Activated T-cell treated with anti-CD3 and anti-CD28 coated beads for 4 hours (primary cell): ENCODE data around the gene LTBP2.
A peak's percentile ranks its signal among the peaks of the same experiment; 100 is the strongest.

Source experiments
- DNase-seq: peaks from one replicate; pipeline ENCODE4 v3.0.0-alpha.2; 2020

LTBP2 gene

GRCh38 chr14:74637178-74637550 lies 25.1 kb upstream of the LTBP2 start:
- no peak for DNase-seq

- DNase-seq = no peak
These were observed 24.6 kb upstream of the LTBP2 start for GRCh38 chr14:74636424-74637177.

- no peak for DNase-seq
These were observed 23.8 kb upstream of the LTBP2 start for GRCh38 chr14:74635847-74636246.

GRCh38 chr14:74634964-74635363 lies 22.9 kb upstream of the LTBP2 start:
- DNase-seq = no peak

GRCh38 chr14:74634481-74634880 lies 22.4 kb upstream of the LTBP2 start:
- no peak for DNase-seq

- DNase-seq = no peak
These were observed 19.0 kb upstream of the LTBP2 start for GRCh38 chr14:74630881-74631690.

- no peak for DNase-seq
These were observed 16.4 kb upstream of the LTBP2 start for GRCh38 chr14:74628418-74628817.

- no peak for DNase-seq
These were observed 15.0 kb upstream of the LTBP2 start for GRCh38 chr14:74627076-74627475.

GRCh38 chr14:74622257-74622656 lies 10.2 kb upstream of the LTBP2 start:
- DNase-seq = no peak

- DNase-seq = no peak
These were observed 9.5 kb upstream of the LTBP2 start for GRCh38 chr14:74621556-74621955.

GRCh38 chr14:74620923-74621322 lies 8.9 kb upstream of the LTBP2 start:
- no peak for DNase-seq

GRCh38 chr14:74620497-74620921 lies 8.5 kb upstream of the LTBP2 start:
- no peak for DNase-seq

GRCh38 chr14:74619672-74620131 lies 7.7 kb upstream of the LTBP2 start:
- no peak for DNase-seq

GRCh38 chr14:74618078-74618952 lies 6.3 kb upstream of the LTBP2 start:
- DNase-seq = peak; percentile 41

- no peak for DNase-seq
These were observed 5.1 kb upstream of the LTBP2 start for GRCh38 chr14:74616996-74617700.

- DNase-seq = no peak
These were observed 4.5 kb upstream of the LTBP2 start for GRCh38 chr14:74616507-74616906.

- no peak for DNase-seq
These were observed 3.7 kb upstream of the LTBP2 start for GRCh38 chr14:74615735-74616134.

GRCh38 chr14:74614508-74615495 lies 2.8 kb upstream of the LTBP2 start:
- DNase-seq = no peak

- no peak for DNase-seq
These were observed 1.3 kb upstream of the LTBP2 start for GRCh38 chr14:74613211-74613914.

GRCh38 chr14:74612350-74613021 lies 449 bp upstream of the LTBP2 start:
- DNase-seq = peak; percentile 73
